ENCODE data around the gene LINGO1. TPM values are rescaled to one million over a fixed set of nuclear protein-coding genes. Genes with fewer than 3 reads are reported as not detected.
A peak's percentile ranks its signal among the peaks of the same experiment; 100 is the strongest.

The LINGO1 gene
- total RNA-seq, 1 donor from 2014 or later, result 41.3 TPM

DNA sequence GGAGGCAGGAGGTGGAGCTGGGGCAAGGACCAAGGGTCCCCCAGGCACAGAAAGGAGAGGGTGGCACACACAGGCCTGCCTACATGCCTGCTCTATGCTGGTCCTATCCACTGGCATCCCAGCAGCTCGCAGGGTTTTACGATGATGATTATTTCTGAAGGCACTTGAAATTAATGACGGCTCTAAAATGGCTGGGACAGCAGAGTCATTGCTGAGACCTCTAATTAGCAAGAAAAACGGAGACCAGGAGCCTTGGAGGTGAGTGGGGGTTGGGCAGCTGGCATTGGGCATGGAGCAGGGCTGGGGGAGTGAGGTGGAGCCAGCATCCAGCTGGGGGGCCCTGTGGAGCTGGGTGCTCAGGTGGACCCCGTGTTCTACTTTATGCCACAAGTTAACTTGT, 3.5 kb upstream of the LINGO1 start:
- no peaks in the 10 kb centered on the region for H3K36me3 Mint-ChIP-seq (ENCODE audit: insufficient read depth)

GRCh38 chr15:77634266-77634962, 1.7 kb upstream of the LINGO1 start:
- peaks cover 17% of the 10 kb centered on the region for H3K4me1 Mint-ChIP-seq (ENCODE audit: low read depth)
- peak overlapping the region; percentile 62 for H3K4me3 Mint-ChIP-seq (ENCODE audit: low read depth)
- H3K27ac Mint-ChIP-seq, result no peak overlapping the region
- no peaks in the 10 kb centered on the region for H3K9me3 Mint-ChIP-seq (ENCODE audit: low read depth)
- TF ChIP-seq CTCF (IDR thresholded peaks at IDR 0.05; ENCODE audit: unreplicated experiment), result peak; percentile 74
- no peaks in the 10 kb centered on the region for H3K36me3 Mint-ChIP-seq (ENCODE audit: insufficient read depth)
- peaks cover 27% of the 10 kb centered on the region for H3K27me3 Mint-ChIP-seq
- DNase-seq (ENCODE audit: low spot score, unreplicated experiment), result peak; percentile 73

More for the DNA sequence above, 3.5 kb upstream of the LINGO1 start:
- H3K27me3 Mint-ChIP-seq, result peaks cover 40% of the 10 kb centered on the region
- H3K27ac Mint-ChIP-seq, result no peak overlapping the region
- peaks cover 5% of the 10 kb centered on the region for H3K4me1 Mint-ChIP-seq (ENCODE audit: low read depth)
- TF ChIP-seq CTCF (IDR thresholded peaks at IDR 0.05; ENCODE audit: unreplicated experiment), result no peak
- H3K9me3 Mint-ChIP-seq (ENCODE audit: low read depth), result no peaks in the 10 kb centered on the region
- no peak for DNase-seq (ENCODE audit: low spot score, unreplicated experiment)
- H3K4me3 Mint-ChIP-seq (ENCODE audit: low read depth), result no peak overlapping the region

- no peaks in the 10 kb centered on the region for H3K9me3 Mint-ChIP-seq (ENCODE audit: low read depth)
- TF ChIP-seq CTCF (IDR thresholded peaks at IDR 0.05; ENCODE audit: unreplicated experiment), result no peak
- peak overlapping the region; percentile 62 for H3K4me3 Mint-ChIP-seq (ENCODE audit: low read depth)
- DNase-seq (ENCODE audit: low spot score, unreplicated experiment), result no peak
- H3K4me1 Mint-ChIP-seq (ENCODE audit: low read depth), result peaks cover 18% of the 10 kb centered on the region
- H3K36me3 Mint-ChIP-seq (ENCODE audit: insufficient read depth), result no peaks in the 10 kb centered on the region
- peaks cover 22% of the 10 kb centered on the region for H3K27me3 Mint-ChIP-seq
- H3K27ac Mint-ChIP-seq, result peak overlapping the region; percentile 25
Measured at GRCh38 chr15:77633913-77634265, 1.2 kb upstream of the LINGO1 start.

GRCh38 chr15:77633134-77633912, 611 bp upstream of the LINGO1 start:
- peaks cover 19% of the 10 kb centered on the region for H3K4me1 Mint-ChIP-seq (ENCODE audit: low read depth)
- no peaks in the 10 kb centered on the region for H3K9me3 Mint-ChIP-seq (ENCODE audit: low read depth)
- H3K36me3 Mint-ChIP-seq (ENCODE audit: insufficient read depth), result no peaks in the 10 kb centered on the region
- TF ChIP-seq CTCF (IDR thresholded peaks at IDR 0.05; ENCODE audit: unreplicated experiment), result peak; percentile 100
- H3K27me3 Mint-ChIP-seq, result peaks cover 20% of the 10 kb centered on the region
- peak overlapping the region; percentile 75 for H3K4me3 Mint-ChIP-seq (ENCODE audit: low read depth)
- peak; percentile 96 for DNase-seq (ENCODE audit: low spot score, unreplicated experiment)
- H3K27ac Mint-ChIP-seq, result peak overlapping the region; percentile 37

GRCh38 chr15:77631745-77632533, 773 bp downstream of the LINGO1 start:
- Mint-ChIP-seq H3K27me3 (peaks cover 11% of the 10 kb centered on the region), H3K27ac (no peak overlapping the region), H3K4me3 (ENCODE audit: low read depth) (peak overlapping the region; percentile 65), H3K4me1 (ENCODE audit: low read depth) (peaks cover 21% of the 10 kb centered on the region), H3K9me3 (ENCODE audit: low read depth) (no peaks in the 10 kb centered on the region), H3K36me3 (ENCODE audit: insufficient read depth) (no peaks in the 10 kb centered on the region)
- TF ChIP-seq CTCF (IDR thresholded peaks at IDR 0.05; ENCODE audit: unreplicated experiment), result no peak
- DNase-seq (ENCODE audit: low spot score, unreplicated experiment), result peak; percentile 52

Data from progenitor cell of endocrine pancreas (in vitro differentiated cells).